ENCODE results near the gene CBLC. TPM values are rescaled to one million over a fixed set of nuclear protein-coding genes. Genes with fewer than 3 reads are reported as not detected.

Gene CBLC
- total RNA-seq, 1 donor from 2014 or later: 16.2 TPM

DNA sequence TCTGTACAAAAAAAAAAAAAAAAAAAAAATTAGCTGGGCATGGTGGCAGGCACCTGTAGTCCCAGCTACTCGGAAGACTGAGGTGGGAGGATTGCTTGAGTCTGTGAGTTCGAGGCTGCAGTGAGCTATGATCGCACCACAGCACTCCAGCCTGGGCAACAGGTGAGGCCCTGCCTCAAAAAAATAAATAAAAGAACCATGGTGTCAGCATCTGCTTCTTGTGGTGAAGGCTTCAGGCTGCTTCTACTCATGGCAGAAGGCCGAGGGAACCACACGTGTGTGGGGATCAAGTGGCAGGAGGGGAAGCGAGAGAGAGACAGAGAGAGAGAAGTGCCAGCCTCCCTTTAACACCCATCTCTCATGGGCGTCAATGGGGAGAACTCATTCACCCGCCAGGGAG is 15.7 kb upstream of the CBLC start:
- Mint-ChIP-seq H3K4me3 (ENCODE audit: low read depth) (no peak overlapping the region), H3K9me3 (ENCODE audit: low read depth) (no peaks in the 10 kb centered on the region), H3K4me1 (ENCODE audit: low read depth) (peaks cover 8% of the 10 kb centered on the region), H3K27ac (no peak overlapping the region), H3K36me3 (ENCODE audit: insufficient read depth) (no peaks in the 10 kb centered on the region), H3K27me3 (peaks cover 19% of the 10 kb centered on the region)
- TF ChIP-seq, protein P1, sequence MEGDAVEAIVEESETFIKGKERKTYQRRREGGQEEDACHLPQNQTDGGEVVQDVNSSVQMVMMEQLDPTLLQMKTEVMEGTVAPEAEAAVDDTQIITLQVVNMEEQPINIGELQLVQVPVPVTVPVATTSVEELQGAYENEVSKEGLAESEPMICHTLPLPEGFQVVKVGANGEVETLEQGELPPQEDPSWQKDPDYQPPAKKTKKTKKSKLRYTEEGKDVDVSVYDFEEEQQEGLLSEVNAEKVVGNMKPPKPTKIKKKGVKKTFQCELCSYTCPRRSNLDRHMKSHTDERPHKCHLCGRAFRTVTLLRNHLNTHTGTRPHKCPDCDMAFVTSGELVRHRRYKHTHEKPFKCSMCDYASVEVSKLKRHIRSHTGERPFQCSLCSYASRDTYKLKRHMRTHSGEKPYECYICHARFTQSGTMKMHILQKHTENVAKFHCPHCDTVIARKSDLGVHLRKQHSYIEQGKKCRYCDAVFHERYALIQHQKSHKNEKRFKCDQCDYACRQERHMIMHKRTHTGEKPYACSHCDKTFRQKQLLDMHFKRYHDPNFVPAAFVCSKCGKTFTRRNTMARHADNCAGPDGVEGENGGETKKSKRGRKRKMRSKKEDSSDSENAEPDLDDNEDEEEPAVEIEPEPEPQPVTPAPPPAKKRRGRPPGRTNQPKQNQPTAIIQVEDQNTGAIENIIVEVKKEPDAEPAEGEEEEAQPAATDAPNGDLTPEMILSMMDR (IDR thresholded peaks at IDR 0.05; ENCODE audit: unreplicated experiment): no peak
- DNase-seq (ENCODE audit: low spot score, unreplicated experiment): no peak

- Mint-ChIP-seq H3K4me3 (ENCODE audit: low read depth) (no peak overlapping the region), H3K27me3 (peaks cover 11% of the 10 kb centered on the region), H3K27ac (no peak overlapping the region), H3K4me1 (ENCODE audit: low read depth) (no peaks in the 10 kb centered on the region), H3K36me3 (ENCODE audit: insufficient read depth) (peaks cover 2% of the 10 kb centered on the region), H3K9me3 (ENCODE audit: low read depth) (peaks cover 4% of the 10 kb centered on the region)
- no peak for DNase-seq (ENCODE audit: low spot score, unreplicated experiment)
- TF ChIP-seq, protein P1 (IDR thresholded peaks at IDR 0.05; ENCODE audit: unreplicated experiment): no peak
Measured at GRCh38 chr19:44765033-44765948, 12.4 kb upstream of the CBLC start.

DNA sequence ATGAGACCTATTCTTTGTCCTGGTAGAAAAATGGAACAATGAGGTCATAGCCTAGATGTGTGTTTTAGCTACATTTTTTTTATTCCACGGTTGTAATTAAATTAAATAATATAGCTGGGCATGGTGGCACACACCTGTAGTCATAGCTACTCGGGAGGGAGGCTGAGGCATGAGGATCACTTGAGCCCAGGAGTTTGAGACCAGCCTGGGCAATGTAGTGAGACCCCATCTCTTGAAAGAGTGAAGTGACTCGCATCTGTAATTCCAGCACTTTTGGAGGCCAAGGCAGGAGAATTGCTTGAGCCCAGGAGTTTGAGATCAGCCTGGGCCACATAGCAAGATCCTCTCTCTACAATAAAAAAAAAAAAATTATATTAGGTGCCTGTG is 11.7 kb upstream of the CBLC start:
- Mint-ChIP-seq H3K4me1 (ENCODE audit: low read depth) (peaks cover 1% of the 10 kb centered on the region), H3K27ac (no peak overlapping the region), H3K36me3 (ENCODE audit: insufficient read depth) (peaks cover 2% of the 10 kb centered on the region), H3K27me3 (peaks cover 11% of the 10 kb centered on the region), H3K4me3 (ENCODE audit: low read depth) (no peak overlapping the region), H3K9me3 (ENCODE audit: low read depth) (peaks cover 4% of the 10 kb centered on the region)
- no peak for DNase-seq (ENCODE audit: low spot score, unreplicated experiment)
- TF ChIP-seq, protein P1 (IDR thresholded peaks at IDR 0.05; ENCODE audit: unreplicated experiment): no peak

- Mint-ChIP-seq H3K4me1 (ENCODE audit: low read depth) (peaks cover 1% of the 10 kb centered on the region), H3K9me3 (ENCODE audit: low read depth) (peaks cover 4% of the 10 kb centered on the region), H3K27ac (no peak overlapping the region), H3K27me3 (peaks cover 11% of the 10 kb centered on the region), H3K4me3 (ENCODE audit: low read depth) (no peak overlapping the region), H3K36me3 (ENCODE audit: insufficient read depth) (peaks cover 2% of the 10 kb centered on the region)
- DNase-seq (ENCODE audit: low spot score, unreplicated experiment): no peak
- TF ChIP-seq, protein P1 (IDR thresholded peaks at IDR 0.05; ENCODE audit: unreplicated experiment): no peak
Measured at GRCh38 chr19:44767295-44768180, 10.2 kb upstream of the CBLC start.

All from progenitor cell of endocrine pancreas (in vitro differentiated cells).